HG03571 (cell line): Measurements from ENCODE around the gene MST1R.
"Not testable (repeated sequence)": the region's sequence is repeated elsewhere in the genome, so short reads cannot be mapped to it uniquely, and the experiment has no call there.

ENCODE experiments used
- ATAC-seq: cut with Tn5 transposase; IDR thresholded peaks from one replicate; pipeline ENCODE4 v1.9.1; 2021; ENCODE audit not compliant: unreplicated experiment

MST1R gene

GRCh38 chr3:49912881-49913281, 9.2 kb upstream of the MST1R start:
- no peak for ATAC-seq

- no peak for ATAC-seq
These were observed 7.9 kb upstream of the MST1R start for GRCh38 chr3:49911611-49912010.

DNA sequence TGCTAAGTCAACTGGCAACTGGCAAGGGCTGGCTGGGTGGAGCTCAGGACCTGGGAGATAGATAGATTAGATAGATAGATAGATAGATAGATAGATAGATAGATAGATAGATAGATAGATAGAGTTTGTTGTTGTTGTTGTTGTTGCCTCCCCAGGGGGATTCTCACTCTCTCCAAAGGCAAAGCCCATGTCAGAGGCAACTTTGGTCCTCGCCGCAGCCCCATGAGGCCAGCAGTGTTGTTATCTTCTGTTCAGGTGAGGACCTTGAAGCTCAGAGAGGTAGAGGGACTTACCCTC, 7.4 kb upstream of the MST1R start:
- no peak for ATAC-seq

GRCh38 chr3:49910409-49911123, 6.9 kb upstream of the MST1R start:
- no peak for ATAC-seq

DNA sequence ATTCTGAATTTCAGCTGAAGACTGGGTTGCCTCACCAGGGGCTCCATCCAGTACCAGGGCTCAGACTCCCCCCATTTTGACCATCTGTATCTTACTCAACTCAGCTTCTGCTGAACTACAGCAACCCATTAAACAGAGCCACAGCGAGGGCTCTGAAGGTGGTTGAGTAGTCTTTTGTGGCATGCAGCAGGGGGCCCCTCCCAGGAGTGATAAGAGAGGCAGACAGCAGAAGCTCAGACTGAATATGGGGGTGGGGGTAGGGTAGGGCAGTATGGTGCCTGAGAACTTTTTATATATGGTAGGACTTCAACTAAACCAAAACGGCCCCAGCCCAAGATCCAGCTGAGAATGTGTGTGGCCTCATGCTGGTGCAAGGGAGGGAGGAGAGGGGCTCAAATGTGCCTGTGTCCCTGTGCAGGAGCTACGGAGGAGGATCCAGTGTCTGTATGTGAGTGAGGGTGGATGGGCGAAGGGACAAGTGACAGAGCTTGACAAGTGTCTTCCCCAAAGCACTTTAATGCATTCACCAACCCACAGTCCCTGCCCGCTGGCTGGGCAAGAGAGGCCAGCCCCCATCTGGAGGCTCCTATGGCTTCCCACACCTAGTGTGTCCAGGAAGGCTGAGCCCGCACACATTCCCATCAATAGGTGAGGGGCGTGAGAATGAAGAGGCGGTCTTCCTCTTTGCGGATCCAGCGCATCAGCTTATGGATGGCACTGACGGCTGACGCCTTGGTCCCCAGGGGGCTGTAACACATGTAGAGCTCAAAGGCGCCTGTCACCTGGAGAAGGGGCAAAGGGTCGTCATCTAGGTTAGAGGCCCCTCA, 4.9 kb upstream of the MST1R start:
- no peak for ATAC-seq

GRCh38 chr3:49906073-49906743, 2.5 kb upstream of the MST1R start:
- ATAC-seq = no peak

DNA sequence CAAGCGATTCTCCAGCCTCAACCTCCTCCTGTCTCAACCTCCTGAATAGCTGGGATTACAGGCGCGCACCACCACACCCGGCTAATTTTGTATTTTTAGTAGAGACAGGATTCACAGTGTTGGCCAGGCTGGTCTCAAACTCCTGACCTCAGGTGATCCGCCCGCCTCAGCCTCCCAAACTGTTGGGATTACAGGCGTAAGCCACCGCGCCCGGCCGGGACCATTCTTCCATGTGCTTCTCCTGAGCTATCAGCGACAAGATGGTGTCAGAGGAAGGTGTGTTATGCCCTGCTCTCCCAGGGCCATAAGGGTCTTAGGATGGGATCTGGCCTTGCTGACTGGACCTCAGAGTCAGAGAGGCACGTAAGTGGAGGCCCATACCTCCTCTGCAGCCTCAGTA, 775 bp upstream of the MST1R start:
- ATAC-seq = not testable (repeated sequence)

DNA sequence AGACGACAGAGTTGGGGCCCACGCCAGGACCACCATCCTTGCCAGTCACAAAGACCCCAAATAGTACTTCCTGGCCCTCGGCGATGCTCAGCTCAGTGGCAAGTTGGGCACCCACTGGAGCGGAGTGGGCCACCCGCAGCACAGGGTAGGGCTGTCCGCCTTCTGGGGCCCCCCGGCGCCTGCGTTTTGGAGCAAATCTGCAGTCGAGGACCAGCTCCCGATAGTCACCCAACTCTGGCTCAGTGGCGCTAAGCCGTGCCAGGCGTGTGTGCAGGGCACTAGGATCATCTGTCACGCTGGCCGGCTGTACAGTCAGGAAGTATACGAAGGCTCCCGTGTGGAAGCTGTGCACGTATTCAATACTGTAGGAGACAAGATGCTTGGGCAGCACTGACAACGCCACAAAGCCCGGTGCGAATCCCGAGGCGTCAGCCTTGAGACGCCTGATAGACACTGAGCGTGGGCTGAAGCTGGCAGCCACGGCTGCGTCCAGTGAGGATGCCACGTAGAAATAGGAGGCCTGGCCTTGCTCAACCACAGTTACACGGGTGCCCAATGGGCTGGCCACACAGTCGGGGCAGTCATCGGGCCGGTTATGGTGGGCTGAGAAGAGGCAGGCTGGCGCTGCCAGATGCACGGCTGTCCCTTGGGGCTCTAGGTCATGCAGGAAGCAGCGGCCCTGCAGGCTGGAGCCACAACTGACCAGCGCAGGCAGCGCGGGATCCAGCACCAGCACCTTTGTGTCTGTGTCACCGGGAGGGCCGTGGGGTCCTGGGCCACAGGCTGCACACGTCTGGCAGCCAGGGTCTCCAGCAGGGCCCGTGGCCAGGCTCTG, 945 bp downstream of the MST1R start:
- no peak for ATAC-seq

- no peak for ATAC-seq
These were observed 2.0 kb downstream of the MST1R start for GRCh38 chr3:49901366-49902339.

DNA sequence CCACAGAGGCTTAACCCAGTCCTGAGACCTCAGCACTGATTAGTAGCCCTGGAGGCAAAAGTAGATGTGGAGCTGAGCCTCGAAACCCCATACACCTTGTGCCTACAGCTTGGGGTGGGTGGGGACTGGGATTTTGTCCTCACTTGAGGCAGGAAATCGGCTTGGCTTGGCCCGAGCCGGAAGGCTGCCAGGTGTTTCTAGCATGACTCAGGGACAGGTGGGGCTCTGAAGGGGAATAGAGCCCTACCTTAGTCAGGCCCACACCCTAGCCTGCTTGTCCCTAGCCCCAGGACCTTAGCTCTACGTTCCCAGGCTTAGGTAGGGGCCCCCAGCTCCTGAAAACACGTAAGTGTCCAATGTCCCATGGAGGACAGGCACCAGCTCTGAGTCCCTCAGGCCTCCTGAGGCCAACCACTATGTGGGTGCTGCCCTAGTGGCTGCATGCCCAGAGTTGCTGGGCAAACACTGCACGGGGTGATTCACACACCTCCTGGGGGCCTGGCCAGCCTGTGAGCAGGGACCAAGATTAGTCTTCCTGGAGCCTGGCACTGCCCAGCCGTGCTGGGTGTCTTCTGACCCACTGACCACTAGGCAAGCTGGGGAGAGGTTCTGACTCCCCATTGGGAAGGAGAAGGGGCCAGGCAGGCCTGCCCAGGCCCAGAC, 3.1 kb downstream of the MST1R start:
- no peak for ATAC-seq

DNA sequence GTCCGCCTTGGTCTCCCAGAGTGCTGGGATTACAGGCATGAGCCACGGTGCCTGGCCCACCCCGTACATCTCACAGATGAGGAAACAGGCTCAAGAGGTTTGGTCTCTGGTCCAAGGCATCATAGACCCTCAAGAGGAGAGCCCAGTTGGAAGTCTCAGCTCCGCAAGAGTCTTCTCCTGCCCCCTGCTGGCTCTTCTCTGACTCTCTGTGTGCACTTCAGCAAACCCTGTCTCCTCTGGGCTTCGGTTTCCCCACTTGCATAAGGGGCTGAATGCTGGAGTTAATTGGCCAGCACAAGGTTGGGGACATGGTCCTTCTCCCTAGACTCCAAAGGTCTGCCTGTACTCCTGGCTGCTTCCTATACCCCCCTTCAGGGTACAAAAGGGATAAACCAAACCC, 3.9 kb downstream of the MST1R start:
- no peak for ATAC-seq

GRCh38 chr3:49898991-49899390, 4.7 kb downstream of the MST1R start:
- ATAC-seq = no peak

DNA sequence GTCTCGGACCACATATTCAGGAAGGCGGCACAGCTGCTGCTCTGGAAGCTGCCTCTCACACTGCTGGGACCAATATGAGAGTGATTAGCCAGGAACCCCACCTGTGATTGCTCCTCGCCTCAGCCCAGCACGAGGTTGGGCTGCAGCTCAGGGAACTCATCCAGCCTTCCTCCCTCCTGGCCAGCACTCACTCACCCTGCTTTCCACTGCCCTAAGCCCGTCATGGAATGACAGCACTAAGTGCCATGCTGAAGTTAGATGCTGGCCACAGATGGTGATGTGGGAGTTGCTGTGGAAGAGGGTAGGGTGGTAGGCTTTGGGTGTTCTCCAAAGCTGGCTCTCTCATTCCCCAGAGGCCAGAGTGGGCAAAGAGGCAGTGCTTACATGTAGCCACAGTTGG, 7.3 kb downstream of the MST1R start:
- ATAC-seq = no peak

DNA sequence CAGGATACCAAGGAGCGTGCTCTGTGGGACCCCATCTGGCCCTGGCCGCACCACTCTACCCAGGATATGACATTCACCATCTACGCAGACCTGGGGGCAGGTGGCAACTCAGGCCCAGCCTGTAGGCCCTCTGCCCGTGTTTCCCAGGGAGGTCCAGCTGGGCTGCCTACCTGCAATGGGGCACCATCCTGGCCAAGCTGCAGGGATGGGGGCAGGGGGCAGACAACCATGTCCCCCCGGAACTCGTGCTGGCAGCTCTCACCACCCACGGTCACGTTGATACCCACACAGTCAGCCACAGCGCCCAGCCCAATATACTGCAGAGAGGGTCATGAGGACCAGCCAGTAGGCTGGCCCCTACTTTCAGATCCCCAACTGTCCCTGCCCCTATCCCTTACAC, 7.9 kb downstream of the MST1R start:
- ATAC-seq = no peak

GRCh38 chr3:49889296-49889695, 14.4 kb downstream of the MST1R start:
- no peak for ATAC-seq

- no peak for ATAC-seq
These were observed 16.8 kb downstream of the MST1R start for GRCh38 chr3:49886922-49887265.

- ATAC-seq = no peak
These were observed 19.7 kb downstream of the MST1R start for GRCh38 chr3:49883998-49884397.

DNA sequence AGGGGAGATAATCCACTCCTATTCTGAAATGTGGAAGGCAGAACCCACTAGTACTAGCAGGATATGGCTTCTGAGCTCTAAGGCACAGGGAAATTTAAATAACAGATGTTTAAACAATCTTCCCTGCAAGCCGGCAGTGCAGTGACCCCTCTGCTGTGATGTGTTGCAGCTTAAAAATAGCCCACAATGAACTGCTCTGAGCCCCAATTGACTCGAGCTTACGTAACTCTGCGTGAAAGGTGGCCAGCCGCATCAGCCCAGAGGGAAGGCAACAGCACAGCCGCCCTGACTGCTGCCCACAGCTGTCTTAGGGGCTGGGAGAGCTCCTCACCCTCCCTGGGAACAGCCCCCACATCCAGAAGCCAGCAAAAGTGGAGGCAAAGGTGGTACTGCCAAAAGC, 21.5 kb downstream of the MST1R start:
- ATAC-seq = no peak

DNA sequence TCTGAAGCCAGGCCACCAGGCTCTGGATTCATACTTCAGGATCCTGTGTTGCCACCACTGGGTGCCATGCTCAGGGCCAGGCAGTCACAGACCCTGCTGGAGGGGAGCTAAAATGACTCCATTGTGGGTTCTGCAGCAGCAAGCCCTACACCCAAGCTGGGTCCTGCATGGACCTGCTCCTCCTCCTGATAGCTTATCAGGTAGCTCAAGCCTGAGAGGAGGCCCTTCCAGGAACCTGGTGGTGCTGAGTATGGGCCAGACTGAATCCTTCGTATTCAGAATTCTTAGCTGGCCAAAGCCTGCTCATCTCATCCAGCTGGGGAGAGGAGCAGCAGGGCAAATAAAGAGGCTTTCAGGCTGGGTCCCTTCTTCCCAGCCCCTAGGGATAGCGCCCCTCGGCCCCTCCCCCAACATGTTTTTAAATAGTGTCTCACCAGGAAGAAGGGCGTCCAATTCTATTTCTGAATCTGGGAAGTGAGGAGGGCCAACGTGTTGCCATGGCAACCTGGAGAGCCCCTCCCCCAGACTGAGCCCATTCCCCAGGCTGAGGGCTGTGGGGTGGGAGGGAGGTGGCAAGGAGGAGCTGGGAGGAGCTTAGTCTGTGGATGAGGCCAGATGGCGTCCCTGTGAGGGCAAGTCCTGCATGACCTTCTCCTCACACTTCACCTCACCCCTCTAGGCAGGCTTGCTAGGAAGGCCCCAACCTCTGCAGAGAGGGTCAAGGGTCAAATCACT, 22.9 kb downstream of the MST1R start:
- no peak for ATAC-seq
